Daoy (cell line): Measurements from ENCODE around the gene GALK2. TPM values are rescaled to one million over a fixed set of nuclear protein-coding genes. Genes with fewer than 3 reads are reported as not detected.
A peak's percentile ranks its signal among the peaks of the same experiment; 100 is the strongest.

Experiments used
- DNase-seq: peaks from one replicate; pipeline ENCODE4 v3.0.0-alpha.2; 2015; ENCODE audit warnings: low read depth
- total RNA-seq: library from RNA; depleted of rRNA; stranded (reverse); fragments of >200 nt; shearing (Covaris generic); gene quantifications from 2 replicates; pipeline ENCODE4 v1.2.3, GENCODE V29; 2014; rRNA removed

The GALK2 gene
- total RNA-seq, result 32.0 and 45.5 TPM in 2 replicates

DNA sequence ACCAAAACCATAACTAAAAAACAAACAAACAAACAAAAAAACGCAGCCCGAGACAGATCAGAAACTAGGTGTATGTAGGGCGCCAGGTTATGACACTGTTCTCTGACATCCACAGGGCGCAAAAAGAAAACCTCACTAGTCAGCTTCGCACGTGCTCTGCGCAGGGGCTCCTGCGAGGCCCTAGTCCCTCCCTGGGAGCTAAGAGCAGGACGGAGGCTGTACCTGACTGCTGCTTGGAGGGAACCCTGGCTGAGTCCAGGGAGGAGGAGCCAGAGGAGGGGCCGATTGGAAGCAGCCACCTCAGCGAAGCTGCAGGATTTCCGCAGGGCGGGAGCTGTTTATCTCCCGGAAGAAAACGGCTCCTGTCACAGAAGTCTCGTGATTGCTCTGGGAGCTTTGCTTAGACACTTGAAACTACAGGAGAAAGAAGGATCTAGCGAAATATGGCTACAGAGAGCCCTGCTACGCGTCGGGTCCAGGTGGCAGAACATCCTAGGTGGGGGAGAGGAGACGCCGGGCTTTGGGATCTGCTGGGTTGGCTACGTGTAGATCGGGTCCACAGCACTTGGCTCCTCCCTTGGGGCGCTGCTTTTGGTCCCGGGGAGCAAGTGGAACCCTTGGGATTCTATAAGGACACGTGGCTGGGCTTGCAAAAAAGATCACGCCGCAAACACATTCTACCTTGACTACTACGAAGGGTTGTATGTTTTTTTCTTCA is at the start of gene GALK2:
Gene GALK2, plus strand, starts transcription at position 368 of the 718 bp plus-strand sequence. Its CDS starts 76 bp downstream, at position 444.
- DNase-seq, result peak; percentile 86

DNA sequence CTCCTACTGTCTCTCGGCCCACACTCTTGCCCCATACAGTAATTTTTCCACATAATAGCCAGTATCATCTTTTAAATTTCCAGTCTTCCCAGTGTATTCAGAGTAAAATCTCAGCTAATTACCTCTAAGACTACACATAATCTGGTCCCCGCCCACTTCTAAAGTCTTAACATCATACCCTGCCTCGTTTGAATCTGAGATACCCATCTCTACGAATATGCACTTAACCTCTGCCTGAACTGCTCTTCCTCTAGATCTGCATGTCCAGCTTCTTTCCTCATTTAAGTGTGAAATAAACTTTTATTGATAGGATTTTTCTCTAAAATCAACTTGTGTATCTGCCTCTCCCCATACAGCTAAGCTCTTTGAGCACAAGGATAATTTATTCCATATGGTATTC is 49.2 kb upstream of the GALK2 start:
- DNase-seq, result no peak

DNA sequence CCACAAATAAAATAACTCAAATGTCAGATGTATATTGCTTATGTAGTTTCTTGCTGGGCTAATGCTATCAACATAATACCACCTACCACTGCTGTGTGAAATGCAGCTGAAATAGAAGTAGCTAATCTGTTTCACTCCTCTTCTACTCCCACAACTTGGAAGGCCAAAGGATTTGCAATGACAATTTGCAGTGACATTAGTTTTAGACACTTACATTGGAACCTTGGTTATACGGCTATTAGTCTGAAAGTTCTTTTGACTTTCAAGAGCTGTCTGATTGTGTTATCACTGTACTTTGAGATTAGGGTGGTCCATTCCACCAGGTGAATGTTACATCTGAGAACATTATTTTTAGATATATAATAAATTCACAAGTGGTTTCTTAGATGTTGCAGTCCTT is 48.1 kb upstream of the GALK2 start:
- no peak for DNase-seq

DNA sequence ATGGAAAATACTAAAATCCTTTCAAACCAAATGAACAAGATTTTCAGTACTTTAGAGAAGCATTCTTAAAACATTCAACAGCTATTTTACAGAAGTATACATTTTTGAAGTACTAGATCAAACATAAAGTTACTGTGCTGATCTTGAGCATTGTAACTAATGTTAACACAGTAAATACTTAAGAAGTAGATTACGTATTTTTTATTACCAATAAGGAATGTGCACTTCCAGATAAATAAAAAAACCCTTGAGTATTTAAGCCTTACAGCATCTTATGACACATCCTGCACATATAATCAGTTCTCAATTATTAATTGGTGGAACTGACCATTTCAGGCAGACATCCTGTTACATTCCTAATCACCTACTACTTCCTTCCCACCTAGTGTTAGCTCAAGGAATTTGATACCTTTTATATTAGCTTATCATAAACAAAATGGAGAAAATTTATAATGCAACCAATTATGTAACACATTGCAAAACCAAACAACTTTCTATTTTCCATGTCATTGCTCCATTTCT is 47.4 kb upstream of the GALK2 start:
- DNase-seq, result no peak

DNA sequence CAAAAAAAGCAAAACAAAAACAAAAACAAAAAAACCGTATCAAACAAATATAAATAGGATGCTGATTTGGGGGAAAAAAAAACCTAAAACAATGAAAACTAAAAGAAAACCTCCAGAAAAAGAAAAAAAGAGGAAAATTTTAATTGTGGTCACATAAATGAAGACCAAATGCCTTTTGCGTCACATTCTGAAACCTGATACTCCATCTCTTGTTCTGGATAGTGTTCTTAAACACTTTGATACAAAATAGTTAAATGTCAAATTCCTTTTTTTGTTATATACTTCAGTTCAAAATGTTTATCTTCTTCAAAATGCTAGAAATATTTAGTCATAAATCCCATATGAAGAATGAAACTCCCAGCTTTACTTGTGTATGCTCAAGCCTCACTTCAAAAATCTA is 45.7 kb upstream of the GALK2 start:
- DNase-seq, result no peak

DNA sequence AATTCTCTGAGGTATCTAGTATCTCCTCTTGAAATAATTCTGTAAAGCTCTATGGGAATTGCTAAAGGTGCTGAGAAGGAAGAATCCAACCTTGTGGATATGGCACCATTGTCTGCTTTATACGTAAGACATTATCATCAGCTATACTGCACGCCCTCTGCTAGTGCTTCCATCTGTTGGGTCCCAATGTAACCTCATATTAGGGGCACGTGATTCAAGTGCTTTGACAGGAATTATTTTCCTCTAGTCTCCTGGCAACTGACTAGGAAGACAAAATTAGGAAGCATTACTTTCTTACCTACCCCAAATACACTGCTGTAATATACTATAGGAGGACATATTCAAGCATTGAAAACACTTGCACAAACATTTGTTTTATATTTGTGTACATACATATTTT is 38.6 kb upstream of the GALK2 start:
- no peak for DNase-seq

DNA sequence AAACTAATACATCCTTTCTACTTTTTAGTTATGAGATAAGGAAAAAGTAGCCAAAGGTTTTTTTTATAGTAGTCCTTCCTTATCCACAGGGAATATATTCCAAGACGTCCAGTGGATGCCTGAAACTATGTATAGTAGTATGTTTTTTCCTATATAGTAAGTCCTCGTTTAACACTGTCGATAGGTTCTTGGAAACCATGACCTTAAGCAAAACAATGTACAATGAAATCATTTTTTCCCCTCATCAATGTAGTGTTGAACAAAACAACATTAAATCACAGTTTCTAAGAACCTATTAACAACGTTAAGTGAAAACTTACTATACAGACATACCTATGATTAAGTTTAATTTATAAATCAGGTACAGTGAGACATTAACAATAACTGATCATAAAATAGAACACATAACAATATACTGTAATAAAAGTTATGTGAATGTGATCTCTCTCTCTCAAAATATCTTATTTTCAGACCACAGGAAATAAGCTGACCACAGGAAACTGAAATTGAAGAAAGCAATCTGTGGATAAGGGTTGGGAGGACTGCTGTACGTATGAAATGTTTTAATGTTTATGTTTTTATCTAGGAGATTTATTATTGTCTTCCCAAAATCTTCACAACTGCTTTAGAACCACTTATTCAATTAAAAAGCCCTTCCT is 35.2 kb upstream of the GALK2 start:
- peak; percentile 12 for DNase-seq

DNA sequence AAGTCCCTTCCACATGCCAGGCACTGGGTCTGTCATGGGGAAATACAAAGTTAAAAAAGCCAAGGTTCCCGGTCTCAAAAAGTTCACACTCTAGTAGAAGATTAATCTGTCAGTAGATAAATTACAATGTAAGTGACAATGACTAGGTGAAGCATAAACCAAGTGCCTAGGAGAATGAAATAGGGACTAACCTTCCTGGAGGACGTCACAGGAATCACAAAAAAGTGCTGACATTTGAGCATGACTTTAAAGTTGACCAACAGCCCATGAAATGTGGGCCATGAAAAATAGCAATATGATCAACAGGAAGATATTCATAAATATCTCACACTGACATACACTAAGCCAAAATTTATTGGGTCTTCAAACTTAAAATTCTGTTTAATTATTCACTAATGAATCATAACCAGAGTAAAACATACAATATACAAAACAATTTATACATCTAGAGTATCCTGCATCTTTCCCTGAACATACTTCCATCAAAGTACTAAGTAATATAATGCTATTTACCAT is 34.6 kb upstream of the GALK2 start:
- no peak for DNase-seq

DNA sequence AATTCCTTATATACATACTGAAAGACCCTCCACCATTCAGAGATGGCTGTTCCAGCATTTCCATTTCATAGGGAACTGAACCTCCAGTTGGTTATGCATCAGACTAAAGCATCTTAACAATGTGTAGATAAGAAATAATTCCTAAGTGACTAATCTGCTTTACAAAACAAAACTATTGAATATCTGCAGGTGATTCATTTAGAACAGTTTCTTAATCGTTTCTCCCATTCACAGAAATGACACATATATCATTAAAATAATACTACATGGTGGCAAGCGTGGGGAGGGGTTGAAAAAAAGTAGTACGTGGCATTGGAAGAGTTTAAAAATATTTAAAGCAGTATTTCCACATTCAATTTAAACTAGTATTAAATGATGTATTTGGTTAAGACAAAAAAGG is 34.1 kb upstream of the GALK2 start:
- DNase-seq, result peak; percentile 64

DNA sequence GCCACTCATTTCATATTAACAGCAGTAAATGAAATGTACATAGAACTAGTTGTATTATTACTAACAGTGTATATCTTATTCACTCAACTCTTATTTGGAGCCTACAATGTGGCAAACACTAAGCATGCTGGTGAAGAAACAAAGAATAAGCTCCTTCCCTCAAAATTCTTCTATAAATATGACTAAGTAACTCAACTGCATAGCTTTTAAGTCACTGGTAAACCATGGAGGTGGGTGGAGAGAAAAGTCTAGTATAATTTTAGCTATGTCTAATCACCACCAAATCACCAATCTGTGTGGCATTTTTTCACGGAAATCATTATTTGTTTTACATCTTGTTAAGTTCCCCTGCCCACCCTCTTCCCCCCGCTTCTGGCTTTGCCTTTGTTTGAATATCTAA is 32.2 kb upstream of the GALK2 start:
- no peak for DNase-seq

DNA sequence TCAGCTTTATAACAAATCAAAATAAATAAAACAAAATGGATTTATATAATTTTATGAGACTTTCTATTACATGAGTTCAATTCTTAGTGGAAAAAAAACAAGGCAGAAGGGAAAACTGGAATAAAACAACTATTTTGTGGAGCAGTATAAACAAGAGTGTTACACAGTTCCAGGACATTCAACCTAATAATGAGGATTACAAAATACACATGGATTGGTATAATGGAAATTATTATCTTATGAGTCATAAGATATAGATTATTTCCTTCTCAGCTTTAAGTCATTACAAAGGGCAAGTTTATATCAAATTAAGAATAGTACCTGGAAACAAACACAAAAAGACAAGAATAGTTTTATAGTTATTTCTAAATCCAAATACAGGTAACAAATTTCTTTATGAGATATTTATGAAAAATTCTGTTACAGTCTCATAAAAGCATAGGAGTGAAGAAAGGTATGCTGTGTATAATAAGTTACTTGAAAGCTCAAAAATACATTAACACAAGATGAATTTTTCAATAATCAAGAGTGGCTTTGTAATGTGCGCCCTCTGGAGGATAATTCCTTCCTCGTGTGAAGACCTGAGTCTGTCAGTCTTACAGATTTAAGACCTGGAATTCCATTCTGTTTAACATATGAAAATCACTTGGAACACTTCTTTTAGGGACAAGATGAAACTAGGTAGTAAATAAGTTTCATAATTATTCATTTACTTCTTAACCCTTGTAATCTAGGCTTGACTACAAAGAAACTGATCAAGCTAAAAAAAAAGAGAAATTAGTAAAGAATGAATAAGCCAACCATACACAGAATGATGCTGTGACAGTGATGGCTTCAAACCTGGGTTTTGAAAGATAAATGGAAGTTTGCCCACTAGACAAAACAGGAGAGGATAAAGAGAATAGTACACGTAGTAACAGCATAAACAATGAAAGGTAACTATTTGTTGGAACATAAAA is 24.1 kb upstream of the GALK2 start:
- DNase-seq, result peak; percentile 48

DNA sequence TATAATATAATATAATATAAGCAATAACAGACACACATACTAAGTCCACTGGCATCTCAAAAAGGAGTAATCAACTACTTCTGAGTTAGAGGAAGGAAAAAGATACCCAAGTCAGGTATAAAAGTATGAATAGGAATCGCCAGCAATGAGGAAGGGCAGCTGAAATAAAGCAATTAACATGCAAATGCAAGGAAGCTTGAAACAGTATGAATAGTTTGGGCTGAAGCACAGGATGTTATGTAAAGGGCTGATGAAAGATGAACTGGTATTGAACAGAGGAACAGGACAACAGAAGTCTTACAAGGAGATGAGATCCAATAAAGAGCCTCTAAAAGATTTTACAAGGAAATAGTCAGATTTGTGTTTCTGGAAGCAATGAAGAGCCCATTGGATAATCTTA is 21.7 kb upstream of the GALK2 start:
- no peak for DNase-seq

DNA sequence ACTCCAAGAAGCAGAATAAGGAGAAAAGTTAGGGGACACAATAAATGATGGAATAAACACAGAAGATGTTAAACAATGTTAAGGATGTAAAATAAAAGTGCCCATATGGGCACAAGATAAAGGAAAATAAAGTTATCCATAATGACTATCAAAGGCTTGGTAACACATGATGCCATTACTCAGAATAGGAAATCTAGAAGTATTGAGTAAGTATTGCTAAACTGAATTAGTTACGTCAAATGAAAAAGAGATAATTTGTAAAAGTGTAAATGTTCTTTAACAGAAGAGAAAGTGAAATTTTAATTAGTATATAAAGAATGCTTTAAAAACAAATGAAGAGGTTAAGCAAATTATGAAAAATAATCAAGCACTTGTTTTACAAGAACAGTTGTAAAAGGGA is 21.3 kb upstream of the GALK2 start:
- DNase-seq, result no peak

DNA sequence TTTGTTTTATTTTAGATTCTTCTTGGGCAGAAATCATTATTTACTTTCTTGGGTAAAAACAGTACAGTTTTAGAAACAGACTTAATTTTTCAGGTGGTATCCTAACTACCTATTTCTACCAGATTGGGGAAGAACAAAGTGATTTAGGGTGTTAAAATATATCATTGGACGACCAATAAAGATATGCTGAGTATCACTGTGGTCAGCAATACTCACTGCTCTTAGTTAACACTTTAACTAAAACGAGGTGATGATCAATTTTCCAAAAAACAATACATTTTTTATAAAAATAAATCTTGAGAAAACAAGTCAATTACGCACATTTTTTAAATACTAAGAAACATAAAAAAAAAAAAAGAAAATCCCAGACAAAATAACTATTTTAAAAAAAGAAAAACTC is 18.2 kb upstream of the GALK2 start:
- DNase-seq, result no peak

DNA sequence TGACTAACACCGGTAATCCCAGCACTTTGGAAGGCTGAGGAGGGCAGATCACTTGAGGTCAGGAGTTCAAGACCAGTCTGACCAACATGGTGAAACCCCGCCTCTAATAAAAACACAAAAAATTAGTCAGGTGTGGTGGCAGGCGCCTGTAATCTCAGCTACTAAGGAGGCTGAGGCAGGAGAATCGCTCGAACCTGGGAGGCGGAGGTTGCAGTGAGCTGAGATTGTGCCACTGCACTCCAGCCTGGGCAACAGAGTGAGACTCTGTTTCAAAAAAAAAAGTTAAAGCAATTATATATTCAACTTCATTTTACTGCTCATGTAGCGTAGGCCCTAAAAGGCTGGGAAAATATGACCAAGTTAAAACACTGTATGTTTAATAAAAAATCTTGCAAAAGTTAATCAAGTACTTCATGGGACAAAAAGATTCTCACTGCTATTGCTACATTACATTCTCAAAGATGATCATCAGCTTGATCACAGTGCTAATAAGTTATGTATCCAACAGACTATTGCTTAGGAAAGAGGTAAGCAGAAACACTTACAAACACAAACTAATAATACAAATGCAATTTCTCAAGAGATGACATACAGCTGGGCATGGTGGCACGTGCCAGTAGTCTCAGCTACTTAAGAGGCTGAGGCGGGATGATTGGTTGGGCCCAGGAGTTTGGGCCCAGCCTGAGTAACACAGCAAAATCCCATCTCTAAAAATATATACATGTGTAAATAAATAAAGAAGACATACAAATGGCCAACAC is 17.3 kb upstream of the GALK2 start:
- DNase-seq, result no peak

DNA sequence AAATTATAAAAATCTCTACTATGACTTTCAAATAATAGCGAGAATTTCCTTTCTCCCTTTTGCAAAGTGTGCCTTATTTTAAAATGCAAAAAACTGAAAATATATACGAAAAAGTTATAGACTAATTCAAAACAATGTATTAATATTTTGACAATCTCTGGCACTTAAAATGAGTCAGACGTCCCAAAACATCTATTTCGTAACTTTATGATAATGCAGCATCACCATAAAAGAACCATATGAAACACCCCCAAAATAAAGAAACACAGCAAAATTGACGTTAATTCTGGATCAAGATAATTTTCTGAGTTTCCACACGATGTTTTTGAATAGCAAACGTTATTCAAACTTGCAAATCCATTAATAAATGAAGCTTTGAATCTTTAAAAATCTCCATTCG is 15.7 kb upstream of the GALK2 start:
- no peak for DNase-seq

DNA sequence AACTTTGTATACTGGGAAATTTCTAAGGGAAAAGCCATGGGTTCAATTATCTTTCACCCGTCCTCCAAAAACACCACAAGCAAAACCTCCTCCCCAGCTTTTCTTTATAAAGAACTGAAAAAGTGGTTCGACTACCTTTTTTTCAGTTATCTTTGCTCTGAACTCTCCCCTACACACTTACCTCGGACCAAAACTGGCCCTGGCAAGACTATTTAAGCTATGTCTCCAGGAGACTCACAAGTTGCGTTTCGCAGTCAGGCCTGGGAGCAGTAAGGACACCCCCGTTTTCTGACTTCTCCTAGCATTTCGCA is 15.3 kb upstream of the GALK2 start:
- DNase-seq, result no peak

DNA sequence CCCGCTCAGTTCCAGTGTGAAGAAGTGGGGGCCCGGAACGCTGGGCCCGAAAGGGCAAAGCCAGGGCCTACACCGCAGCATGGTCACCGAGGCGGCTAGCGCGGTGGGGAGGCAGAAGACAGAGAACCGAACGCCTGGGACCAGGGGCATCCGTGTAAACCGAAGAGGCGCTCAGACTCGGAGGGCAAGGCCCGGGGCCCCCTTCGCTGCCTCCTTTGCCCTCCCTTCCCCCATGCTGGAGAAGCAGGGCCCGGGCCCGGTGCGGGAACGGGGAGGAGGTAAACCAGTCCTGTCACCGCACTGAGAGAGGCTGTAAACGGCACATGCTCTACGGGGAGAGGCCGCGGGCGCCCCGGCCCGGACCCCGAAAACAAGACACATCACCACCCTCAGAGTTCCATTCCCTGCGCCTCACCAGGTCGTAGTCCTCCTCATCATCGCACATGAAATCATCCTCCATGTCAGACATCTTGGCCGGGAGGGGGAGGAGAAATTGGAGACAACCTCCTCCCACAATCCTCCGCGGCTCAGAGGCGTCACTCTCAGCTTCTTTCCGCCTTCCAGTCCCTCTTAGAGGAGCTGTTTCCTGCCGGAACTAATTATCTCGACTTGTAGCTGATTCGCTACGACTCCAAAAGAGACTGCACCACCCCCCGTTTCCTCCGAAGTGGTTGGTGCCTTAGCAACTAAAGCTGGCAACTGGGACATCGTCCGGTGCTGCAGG is 14.8 kb upstream of the GALK2 start, which contains the start of gene COPS2:
Gene COPS2, minus strand, starts transcription at position 490 of the 724 bp plus-strand sequence. Its CDS starts 21 bp downstream, at position 469.
- DNase-seq, result peak; percentile 95

DNA sequence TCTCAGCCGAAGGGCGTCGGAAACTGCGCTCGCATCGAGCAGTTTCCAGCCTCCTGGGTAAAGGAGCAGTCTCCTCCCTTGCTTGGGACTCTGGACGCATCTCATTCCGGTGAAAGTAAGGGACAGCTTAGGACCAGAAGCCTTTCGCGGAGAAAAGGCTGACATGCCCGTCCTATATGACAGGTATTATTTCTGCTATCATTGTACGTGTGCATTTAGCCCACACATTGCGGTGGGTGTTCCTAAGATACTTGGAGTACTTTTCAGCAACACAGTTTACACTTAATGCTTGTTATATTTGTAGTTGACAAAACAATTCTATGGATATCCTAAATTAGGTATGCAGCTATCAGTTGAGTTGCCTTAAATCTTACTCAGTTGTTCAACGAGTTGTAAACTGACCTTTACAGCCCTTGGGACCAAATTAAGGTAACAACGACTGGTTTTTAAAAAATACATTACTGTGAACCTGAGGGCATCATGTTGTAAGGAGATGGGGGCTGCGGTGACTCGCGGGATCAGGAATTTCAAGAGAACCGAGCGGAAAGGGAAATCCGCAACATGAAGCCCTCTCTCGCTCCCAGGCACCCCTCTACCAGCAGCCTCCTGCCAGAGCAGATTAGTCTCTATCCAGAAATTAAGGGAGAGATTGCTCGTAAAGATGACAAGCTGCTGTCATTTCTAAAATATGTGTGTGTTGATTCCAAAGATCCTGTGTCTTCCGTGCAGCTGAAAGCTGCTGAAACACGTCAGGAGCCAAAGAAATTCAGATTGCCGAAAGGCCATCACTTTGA is 14.0 kb upstream of the GALK2 start:
- DNase-seq, result peak; percentile 19

DNA sequence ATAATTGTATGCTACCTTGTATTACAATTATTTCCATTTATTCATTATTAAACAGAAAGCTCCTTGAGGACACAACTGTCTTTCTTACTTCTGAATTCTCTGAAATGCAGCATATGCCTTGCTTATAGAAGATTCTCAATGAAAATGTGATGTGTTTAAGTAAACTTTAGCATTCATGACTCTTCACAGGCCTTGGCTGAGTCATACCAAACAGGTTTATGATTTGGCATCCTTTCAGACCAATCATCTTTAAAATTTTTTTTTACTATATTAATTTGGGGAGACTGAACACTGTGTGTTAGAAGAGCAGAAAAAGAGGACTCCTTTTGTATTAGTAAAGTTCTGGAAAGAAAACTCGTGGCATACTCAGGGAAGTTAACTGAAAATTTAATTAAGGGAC is 6.4 kb upstream of the GALK2 start:
- DNase-seq, result no peak
